HepG2 (cell line): ENCODE results near the gene MYOM1.

Source experiments
- CAMTA2 ChIP-seq: sonication (generic); formaldehyde crosslinking; IDR thresholded peaks from 2 replicates; pipeline ENCODE4 v1.4.0; 2020; ENCODE audit warnings: mild to moderate bottlenecking, missing genetic modification reagents, borderline replicate concordance
- NPAS2 ChIP-seq: sonication (generic); formaldehyde crosslinking; IDR thresholded peaks from 2 replicates; pipeline ENCODE4 v1.8.0; 2022; ENCODE audit warnings: mild to moderate bottlenecking, missing genetic modification reagents, borderline replicate concordance
- PCBP1 ChIP-seq: fragments of 200-400 bp; formaldehyde crosslinking; IDR thresholded peaks from 2 replicates; pipeline ENCODE4 v1.6.1; 2017; ENCODE audit warnings: mild to moderate bottlenecking, low read depth, low read length, borderline replicate concordance
- POLR2A ChIP-seq, 2 experiments: IDR thresholded peaks; 2 replicates each; pipeline ENCODE4 v1.6.1; 2011; ENCODE audit warnings: low read depth in 2 of 2, low read length in 2 of 2, mild to moderate bottlenecking in 1 of 2, moderate library complexity in 1 of 2; ENCODE audit not compliant: insufficient read depth in 1 of 2
- ZNF367 ChIP-seq: sonication (generic); formaldehyde crosslinking; IDR thresholded peaks from 2 replicates; pipeline ENCODE4 v1.4.0; 2020; ENCODE audit warnings: missing genetic modification reagents, borderline replicate concordance
- TF ChIP-seq, protein P1 (sequence below): sonication (generic); formaldehyde crosslinking; IDR thresholded peaks from 2 replicates; pipeline ENCODE4 v1.4.0; 2020; ENCODE audit warnings: missing genetic modification reagents, mild to moderate bottlenecking, borderline replicate concordance
- TF ChIP-seq, protein P2 (sequence below): IDR thresholded peaks from 2 replicates; pipeline ENCODE4 v1.6.1; 2016; ENCODE audit warnings: low read depth, missing genetic modification reagents, missing compliant biosample characterization

DNA sequence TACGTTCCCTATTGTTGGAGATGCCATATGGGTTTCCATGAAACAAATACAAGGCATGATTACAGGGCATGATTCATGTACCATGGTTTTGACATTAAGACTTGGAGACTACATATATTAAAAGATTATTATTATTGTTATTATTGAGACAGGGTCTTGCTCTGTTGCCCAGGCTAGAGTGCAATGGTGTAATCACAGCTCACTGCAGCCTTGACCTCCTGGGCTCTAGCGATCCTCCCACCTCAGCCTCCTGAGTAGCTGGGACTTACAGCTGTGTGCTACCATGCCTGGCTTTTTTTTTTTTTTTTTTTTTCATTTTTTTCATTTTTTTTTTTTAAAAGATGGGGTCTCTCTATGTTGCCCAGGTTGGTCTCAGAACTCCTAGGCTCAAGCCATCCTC, 69.1 kb downstream of the MYOM1 start:
- TF ChIP-seq POLR2A (IDR thresholded peaks at IDR 0.05; ENCODE audit: insufficient read depth in 1 of 2, low read depth in 2 of 2, low read length in 2 of 2) (no peak), PCBP1 (no peak), ZNF367 (no peak), NPAS2 (CRISPR knock-in tag) (no peak), CAMTA2 (CRISPR knock-in tag) (no peak)
- TF ChIP-seq, protein P1, sequence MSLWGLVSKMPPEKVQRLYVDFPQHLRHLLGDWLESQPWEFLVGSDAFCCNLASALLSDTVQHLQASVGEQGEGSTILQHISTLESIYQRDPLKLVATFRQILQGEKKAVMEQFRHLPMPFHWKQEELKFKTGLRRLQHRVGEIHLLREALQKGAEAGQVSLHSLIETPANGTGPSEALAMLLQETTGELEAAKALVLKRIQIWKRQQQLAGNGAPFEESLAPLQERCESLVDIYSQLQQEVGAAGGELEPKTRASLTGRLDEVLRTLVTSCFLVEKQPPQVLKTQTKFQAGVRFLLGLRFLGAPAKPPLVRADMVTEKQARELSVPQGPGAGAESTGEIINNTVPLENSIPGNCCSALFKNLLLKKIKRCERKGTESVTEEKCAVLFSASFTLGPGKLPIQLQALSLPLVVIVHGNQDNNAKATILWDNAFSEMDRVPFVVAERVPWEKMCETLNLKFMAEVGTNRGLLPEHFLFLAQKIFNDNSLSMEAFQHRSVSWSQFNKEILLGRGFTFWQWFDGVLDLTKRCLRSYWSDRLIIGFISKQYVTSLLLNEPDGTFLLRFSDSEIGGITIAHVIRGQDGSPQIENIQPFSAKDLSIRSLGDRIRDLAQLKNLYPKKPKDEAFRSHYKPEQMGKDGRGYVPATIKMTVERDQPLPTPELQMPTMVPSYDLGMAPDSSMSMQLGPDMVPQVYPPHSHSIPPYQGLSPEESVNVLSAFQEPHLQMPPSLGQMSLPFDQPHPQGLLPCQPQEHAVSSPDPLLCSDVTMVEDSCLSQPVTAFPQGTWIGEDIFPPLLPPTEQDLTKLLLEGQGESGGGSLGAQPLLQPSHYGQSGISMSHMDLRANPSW (CRISPR knock-in tag) = no peak
- TF ChIP-seq, protein P2, sequence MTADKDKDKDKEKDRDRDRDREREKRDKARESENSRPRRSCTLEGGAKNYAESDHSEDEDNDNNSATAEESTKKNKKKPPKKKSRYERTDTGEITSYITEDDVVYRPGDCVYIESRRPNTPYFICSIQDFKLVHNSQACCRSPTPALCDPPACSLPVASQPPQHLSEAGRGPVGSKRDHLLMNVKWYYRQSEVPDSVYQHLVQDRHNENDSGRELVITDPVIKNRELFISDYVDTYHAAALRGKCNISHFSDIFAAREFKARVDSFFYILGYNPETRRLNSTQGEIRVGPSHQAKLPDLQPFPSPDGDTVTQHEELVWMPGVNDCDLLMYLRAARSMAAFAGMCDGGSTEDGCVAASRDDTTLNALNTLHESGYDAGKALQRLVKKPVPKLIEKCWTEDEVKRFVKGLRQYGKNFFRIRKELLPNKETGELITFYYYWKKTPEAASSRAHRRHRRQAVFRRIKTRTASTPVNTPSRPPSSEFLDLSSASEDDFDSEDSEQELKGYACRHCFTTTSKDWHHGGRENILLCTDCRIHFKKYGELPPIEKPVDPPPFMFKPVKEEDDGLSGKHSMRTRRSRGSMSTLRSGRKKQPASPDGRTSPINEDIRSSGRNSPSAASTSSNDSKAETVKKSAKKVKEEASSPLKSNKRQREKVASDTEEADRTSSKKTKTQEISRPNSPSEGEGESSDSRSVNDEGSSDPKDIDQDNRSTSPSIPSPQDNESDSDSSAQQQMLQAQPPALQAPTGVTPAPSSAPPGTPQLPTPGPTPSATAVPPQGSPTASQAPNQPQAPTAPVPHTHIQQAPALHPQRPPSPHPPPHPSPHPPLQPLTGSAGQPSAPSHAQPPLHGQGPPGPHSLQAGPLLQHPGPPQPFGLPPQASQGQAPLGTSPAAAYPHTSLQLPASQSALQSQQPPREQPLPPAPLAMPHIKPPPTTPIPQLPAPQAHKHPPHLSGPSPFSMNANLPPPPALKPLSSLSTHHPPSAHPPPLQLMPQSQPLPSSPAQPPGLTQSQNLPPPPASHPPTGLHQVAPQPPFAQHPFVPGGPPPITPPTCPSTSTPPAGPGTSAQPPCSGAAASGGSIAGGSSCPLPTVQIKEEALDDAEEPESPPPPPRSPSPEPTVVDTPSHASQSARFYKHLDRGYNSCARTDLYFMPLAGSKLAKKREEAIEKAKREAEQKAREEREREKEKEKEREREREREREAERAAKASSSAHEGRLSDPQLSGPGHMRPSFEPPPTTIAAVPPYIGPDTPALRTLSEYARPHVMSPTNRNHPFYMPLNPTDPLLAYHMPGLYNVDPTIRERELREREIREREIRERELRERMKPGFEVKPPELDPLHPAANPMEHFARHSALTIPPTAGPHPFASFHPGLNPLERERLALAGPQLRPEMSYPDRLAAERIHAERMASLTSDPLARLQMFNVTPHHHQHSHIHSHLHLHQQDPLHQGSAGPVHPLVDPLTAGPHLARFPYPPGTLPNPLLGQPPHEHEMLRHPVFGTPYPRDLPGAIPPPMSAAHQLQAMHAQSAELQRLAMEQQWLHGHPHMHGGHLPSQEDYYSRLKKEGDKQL = no peak
